ENCODE measurements around the gene ATP4A.

GRCh38 chr19:35592226-35592625 lies 28.8 kb upstream of the ATP4A start:
- TF ChIP-seq CTCF (IDR thresholded peaks at IDR 0.05), result peak in 2 of 3 donors; percentile 33 to 34
- no peak for TF ChIP-seq POLR2A (IDR thresholded peaks at IDR 0.05)
- TF ChIP-seq POLR2AphosphoS5 (IDR thresholded peaks at IDR 0.05), result no peak
